Measurements from ENCODE around the gene XPO1. TPM values are rescaled to one million over a fixed set of nuclear protein-coding genes. Genes with fewer than 3 reads are reported as not detected.

Gene XPO1
- total RNA-seq, 2 donors from 2014 or later, result 264 to 315 TPM

- peaks cover 14% of the 10 kb centered on the region for H3K9me3 Mint-ChIP-seq
- H3K4me3 ChIP-seq (ENCODE audit: low read length), result no peak overlapping the region
- H3K27me3 Mint-ChIP-seq (ENCODE audit: insufficient read depth), result no peaks in the 10 kb centered on the region
- no peak overlapping the region for H3K4me3 Mint-ChIP-seq
- peaks cover 3% of the 10 kb centered on the region for H3K4me1 ChIP-seq (ENCODE audit: control insufficient read depth, insufficient read depth, low read length)
- no peak for TF ChIP-seq CTCF (conservative IDR thresholded peaks at IDR 0.05)
- no peak overlapping the region for H3K27ac ChIP-seq (ENCODE audit: low read depth, low read length)
- no peak overlapping the region for H3K9ac ChIP-seq (ENCODE audit: extremely low read depth, low read length, poor library complexity, severe bottlenecking)
- H3K27ac Mint-ChIP-seq, result peak overlapping the region; percentile 80
- peaks cover 9% of the 10 kb centered on the region for H3K36me3 ChIP-seq (ENCODE audit: control insufficient read depth, insufficient read depth, low read length)
- DNase-seq, result no peak
- peaks cover 12% of the 10 kb centered on the region for H3K9me3 ChIP-seq (ENCODE audit: control insufficient read depth, low read length)
- H3K36me3 Mint-ChIP-seq (ENCODE audit: low read depth), result peaks cover 13% of the 10 kb centered on the region
- H3K27me3 ChIP-seq (ENCODE audit: control insufficient read depth, insufficient read depth, low read length, poor library complexity, severe bottlenecking), result no peaks in the 10 kb centered on the region
- peaks cover 20% of the 10 kb centered on the region for H3K4me1 Mint-ChIP-seq
- 87 to 90% methylated on average over 4 to 5 of the region's 5 CpGs for WGBS, 2 experiments (ENCODE audit: insufficient coverage in 1 of 2, insufficient read length in 1 of 2)
Observed at GRCh38 chr2:61431345-61431744, 106.8 kb downstream of the XPO1 start.

Other genes starting within 250 kb of the XPO1 start
- gene USP34, start 67.3 kb downstream of the XPO1 start, total RNA-seq, result 100 to 1,000 TPM; 105 to 120 TPM